Stimulated activated CD8-positive, alpha-beta memory T cell treated with anti-CD3 and anti-CD28 coated beads, Interleukin-12 subunit alpha, Interleukin-12 subunit beta, amount 100 ng/mL, for 1 hour (primary cell): ENCODE results near the gene ARHGEF40.

Experiments
- DNase-seq: peaks from one replicate; pipeline ENCODE4 v3.0.0-alpha.2; 2020; ENCODE audit warnings: low read depth

The ARHGEF40 gene

DNA sequence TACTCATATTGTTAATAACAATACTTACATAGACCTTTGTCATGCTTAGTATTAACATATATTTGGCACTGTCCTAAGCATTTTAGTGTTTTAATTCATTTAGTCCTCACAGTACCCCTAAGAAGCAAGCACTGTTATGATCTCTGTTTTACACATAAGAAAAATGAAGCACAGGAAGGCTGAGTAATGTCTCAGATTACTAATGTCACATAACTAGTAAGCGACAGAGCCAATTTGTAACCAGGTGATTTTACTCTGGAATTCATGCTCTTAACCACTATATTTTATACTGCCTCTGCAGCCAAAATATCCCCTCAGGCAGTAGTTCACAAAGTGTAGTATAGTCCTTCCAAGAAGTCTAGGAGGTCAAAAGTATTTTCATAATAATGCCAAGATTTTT lies 51.0 kb downstream of the ARHGEF40 start:
- no peak for DNase-seq

- no peak for DNase-seq
Observed at GRCh38 chr14:21123429-21123828, 53.3 kb downstream of the ARHGEF40 start.

DNA sequence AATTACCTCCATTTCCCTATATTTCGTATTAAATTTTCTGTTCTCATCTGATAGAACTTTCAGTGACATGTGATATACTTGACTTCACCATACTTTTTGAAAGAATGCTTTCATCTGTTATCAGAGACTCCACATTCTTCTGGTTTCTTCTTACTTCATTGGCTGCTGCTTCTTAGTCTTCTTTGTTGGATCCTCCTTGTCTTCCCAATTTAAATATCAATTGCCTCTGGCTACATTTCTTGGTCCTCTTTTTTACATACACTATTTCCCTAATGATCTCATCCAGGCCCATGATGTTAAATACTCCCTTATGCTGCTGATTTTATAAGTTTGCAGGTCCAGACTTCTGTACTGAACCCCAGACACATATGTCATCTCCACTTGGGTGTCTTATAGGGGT lies 63.8 kb downstream of the ARHGEF40 start:
- no peak for DNase-seq

DNA sequence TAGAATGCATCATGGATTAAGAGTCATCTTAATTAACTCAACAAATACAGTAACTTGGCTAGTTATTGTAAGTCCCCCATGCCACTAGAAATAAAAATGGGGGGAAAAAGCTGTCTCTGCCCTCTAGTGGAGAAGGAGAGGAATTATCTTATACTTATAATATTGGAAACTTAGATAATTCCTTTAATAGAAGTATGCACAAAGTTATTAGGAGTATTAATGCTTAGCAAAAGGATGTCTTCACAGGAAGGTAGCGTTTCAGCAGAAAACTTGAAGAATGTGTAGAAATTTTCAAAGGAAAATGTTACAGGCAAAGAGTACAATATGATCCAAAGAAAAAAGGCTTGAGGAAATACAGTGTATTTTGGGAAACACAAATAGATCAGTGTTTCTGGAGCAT lies 65.9 kb downstream of the ARHGEF40 start:
- no peak for DNase-seq
